ENCODE results near the gene FCGR2B.

DNA sequence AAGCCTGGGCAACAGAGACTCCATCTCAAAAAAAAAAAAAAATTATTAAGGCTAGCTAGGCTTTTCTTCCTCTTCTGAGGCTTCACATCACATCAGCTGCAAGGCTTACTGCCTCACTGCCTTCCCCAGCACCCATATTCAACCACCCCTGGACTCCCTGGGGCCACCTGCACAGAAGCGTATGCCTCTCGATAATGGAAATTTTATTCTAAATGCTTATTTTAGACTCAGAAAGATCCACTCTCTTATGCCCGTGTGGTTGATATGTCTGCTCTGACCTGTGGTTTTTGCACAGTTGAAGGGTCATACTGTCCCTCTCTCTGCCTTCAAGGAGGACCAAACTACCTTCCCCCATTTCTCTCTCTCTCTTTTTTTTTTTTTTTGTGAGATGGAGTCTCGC, 42.6 kb downstream of the FCGR2B start:
- TF ChIP-seq, protein P1, sequence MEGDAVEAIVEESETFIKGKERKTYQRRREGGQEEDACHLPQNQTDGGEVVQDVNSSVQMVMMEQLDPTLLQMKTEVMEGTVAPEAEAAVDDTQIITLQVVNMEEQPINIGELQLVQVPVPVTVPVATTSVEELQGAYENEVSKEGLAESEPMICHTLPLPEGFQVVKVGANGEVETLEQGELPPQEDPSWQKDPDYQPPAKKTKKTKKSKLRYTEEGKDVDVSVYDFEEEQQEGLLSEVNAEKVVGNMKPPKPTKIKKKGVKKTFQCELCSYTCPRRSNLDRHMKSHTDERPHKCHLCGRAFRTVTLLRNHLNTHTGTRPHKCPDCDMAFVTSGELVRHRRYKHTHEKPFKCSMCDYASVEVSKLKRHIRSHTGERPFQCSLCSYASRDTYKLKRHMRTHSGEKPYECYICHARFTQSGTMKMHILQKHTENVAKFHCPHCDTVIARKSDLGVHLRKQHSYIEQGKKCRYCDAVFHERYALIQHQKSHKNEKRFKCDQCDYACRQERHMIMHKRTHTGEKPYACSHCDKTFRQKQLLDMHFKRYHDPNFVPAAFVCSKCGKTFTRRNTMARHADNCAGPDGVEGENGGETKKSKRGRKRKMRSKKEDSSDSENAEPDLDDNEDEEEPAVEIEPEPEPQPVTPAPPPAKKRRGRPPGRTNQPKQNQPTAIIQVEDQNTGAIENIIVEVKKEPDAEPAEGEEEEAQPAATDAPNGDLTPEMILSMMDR (conservative IDR thresholded peaks at IDR 0.05 in 1 of 2, IDR thresholded peaks at IDR 0.05 in 1 of 2; ENCODE audit: low read depth in 1 of 2, low read length in 2 of 2), result no peak
- no peak for TF ChIP-seq EZH2 (IDR thresholded peaks at IDR 0.05; ENCODE audit: low read length, missing control alignments)
